ENCODE measurements around the gene CHRNE. TPM values are rescaled to one million over a fixed set of nuclear protein-coding genes. Genes with fewer than 3 reads are reported as not detected.

Gene CHRNE
- total and polyA plus RNA-seq, 2 of the 13 experiments (the other 11 are each of a cell fraction or from before 2014, with no cell fraction given), result 0.53 to 0.59 TPM

GRCh38 chr17:4947411-4948165 is 44.7 kb upstream of the CHRNE start (continued):
- TF ChIP-seq, protein P1, sequence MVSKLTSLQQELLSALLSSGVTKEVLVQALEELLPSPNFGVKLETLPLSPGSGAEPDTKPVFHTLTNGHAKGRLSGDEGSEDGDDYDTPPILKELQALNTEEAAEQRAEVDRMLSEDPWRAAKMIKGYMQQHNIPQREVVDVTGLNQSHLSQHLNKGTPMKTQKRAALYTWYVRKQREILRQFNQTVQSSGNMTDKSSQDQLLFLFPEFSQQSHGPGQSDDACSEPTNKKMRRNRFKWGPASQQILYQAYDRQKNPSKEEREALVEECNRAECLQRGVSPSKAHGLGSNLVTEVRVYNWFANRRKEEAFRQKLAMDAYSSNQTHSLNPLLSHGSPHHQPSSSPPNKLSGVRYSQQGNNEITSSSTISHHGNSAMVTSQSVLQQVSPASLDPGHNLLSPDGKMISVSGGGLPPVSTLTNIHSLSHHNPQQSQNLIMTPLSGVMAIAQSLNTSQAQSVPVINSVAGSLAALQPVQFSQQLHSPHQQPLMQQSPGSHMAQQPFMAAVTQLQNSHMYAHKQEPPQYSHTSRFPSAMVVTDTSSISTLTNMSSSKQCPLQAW (CRISPR knock-in tag; IDR thresholded peaks at IDR 0.05), result 0 out of 2 replicates have a peak, but pooled peaks have one; percentile 54
- no peak for TF ChIP-seq HNF1A (IDR thresholded peaks at IDR 0.05; ENCODE audit: low read depth)
- no peak for TF ChIP-seq HNF1A (CRISPR knock-in tag; IDR thresholded peaks at IDR 0.05; ENCODE audit: borderline replicate concordance)
- TF ChIP-seq SP1 (IDR thresholded peaks at IDR 0.05), result no peak
- TF ChIP-seq SP1 (CRISPR knock-in tag; IDR thresholded peaks at IDR 0.05), result no peak
- TF ChIP-seq FIP1L1 (IDR thresholded peaks at IDR 0.05; ENCODE audit: borderline replicate concordance, insufficient read depth, low read depth, low read length), result peak; percentile 19; the same call in 1 of the 2 replicates
- TF ChIP-seq CBX2 (IDR thresholded peaks at IDR 0.05; ENCODE audit: low read depth, low read length), result no peak
- no peak for TF ChIP-seq CBX2 (CRISPR knock-in tag; IDR thresholded peaks at IDR 0.05; ENCODE audit: low read depth)
- TF ChIP-seq FOXO4 (CRISPR knock-in tag; conservative IDR thresholded peaks at IDR 0.05), result no peak
- TF ChIP-seq ZSCAN22 (CRISPR knock-in tag; IDR thresholded peaks at IDR 0.05), result no peak
- TF ChIP-seq, protein P2, sequence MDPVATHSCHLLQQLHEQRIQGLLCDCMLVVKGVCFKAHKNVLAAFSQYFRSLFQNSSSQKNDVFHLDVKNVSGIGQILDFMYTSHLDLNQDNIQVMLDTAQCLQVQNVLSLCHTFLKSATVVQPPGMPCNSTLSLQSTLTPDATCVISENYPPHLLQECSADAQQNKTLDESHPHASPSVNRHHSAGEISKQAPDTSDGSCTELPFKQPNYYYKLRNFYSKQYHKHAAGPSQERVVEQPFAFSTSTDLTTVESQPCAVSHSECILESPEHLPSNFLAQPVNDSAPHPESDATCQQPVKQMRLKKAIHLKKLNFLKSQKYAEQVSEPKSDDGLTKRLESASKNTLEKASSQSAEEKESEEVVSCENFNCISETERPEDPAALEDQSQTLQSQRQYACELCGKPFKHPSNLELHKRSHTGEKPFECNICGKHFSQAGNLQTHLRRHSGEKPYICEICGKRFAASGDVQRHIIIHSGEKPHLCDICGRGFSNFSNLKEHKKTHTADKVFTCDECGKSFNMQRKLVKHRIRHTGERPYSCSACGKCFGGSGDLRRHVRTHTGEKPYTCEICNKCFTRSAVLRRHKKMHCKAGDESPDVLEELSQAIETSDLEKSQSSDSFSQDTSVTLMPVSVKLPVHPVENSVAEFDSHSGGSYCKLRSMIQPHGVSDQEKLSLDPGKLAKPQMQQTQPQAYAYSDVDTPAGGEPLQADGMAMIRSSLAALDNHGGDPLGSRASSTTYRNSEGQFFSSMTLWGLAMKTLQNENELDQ (CRISPR knock-in tag; IDR thresholded peaks at IDR 0.05; ENCODE audit: borderline replicate concordance), result no peak
- TF ChIP-seq ZNF558 (CRISPR knock-in tag; IDR thresholded peaks at IDR 0.05; ENCODE audit: borderline replicate concordance), result no peak
- TF ChIP-seq, protein P3, sequence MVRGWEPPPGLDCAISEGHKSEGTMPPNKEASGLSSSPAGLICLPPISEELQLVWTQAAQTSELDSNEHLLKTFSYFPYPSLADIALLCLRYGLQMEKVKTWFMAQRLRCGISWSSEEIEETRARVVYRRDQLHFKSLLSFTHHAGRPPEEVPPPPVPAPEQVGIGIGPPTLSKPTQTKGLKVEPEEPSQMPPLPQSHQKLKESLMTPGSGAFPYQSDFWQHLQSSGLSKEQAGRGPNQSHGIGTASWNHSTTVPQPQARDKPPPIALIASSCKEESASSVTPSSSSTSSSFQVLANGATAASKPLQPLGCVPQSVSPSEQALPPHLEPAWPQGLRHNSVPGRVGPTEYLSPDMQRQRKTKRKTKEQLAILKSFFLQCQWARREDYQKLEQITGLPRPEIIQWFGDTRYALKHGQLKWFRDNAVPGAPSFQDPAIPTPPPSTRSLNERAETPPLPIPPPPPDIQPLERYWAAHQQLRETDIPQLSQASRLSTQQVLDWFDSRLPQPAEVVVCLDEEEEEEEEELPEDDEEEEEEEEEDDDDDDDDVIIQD (CRISPR knock-in tag; IDR thresholded peaks at IDR 0.05; ENCODE audit: low read depth), result no peak
- TF ChIP-seq YEATS2 (CRISPR knock-in tag; IDR thresholded peaks at IDR 0.05; ENCODE audit: borderline replicate concordance), result 0 out of 2 replicates have a peak, but pooled peaks have one; percentile 39
- TF ChIP-seq ETV5 (CRISPR knock-in tag; IDR thresholded peaks at IDR 0.05; ENCODE audit: borderline replicate concordance), result peak; percentile 21; the same call in 1 of the 2 replicates
- no peak for TF ChIP-seq ZNF3 (CRISPR knock-in tag; IDR thresholded peaks at IDR 0.05)
- TF ChIP-seq NFKB2 (CRISPR knock-in tag; IDR thresholded peaks at IDR 0.05; ENCODE audit: borderline replicate concordance), result peak; percentile 62
- TF ChIP-seq JDP2 (CRISPR knock-in tag; IDR thresholded peaks at IDR 0.05; ENCODE audit: borderline replicate concordance), result no peak
